ENCODE data around the gene SND1. TPM values are rescaled to one million over a fixed set of nuclear protein-coding genes. Genes with fewer than 3 reads are reported as not detected.

SND1 gene
- polyA plus RNA-seq, 5 donors, result 117 to 170 (median 151) TPM

DNA sequence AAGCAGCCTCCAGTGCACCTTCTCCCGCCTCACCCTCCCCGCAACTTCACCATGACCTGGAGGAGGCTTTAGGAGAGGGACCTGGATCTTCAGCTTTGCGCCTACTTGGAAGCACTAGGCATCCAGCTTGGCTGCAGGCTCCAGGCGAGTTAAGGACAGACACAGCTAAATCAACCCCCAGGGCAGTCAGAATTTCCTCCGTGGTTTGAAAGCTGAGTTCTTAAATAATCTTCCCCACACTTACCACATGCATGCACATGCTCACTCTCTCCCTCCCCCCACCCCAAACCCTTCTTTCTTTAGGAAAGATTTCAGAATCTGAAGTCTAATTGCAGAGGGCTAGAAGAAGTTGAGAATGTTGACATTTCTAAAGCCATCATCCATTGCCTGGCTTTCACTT is 416.0 kb downstream of the SND1 start:
- DNase-seq, result no peak

DNA sequence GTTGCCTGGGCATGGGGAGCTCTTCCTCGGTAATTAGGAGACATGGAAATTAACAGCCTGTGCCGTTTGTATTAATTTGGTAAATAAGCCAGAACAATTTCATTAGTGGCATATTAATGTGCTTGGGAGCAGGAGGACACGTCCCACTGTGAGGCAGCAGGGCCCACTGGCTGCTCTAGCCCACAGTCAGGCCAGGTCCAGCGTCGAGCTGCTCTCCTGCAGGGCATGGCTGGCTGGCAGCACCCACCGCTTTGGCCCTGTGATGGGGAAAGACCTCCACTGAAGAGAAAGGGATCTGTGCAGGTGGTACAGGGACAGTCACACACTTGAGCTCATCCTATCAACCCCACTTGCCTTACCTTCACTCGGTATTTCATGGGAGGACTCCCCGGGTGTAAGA is 416.8 kb downstream of the SND1 start:
- DNase-seq, result no peak

GRCh38 chr7:128069373-128070364 is 417.7 kb downstream of the SND1 start:
- DNase-seq, result no peak

DNA sequence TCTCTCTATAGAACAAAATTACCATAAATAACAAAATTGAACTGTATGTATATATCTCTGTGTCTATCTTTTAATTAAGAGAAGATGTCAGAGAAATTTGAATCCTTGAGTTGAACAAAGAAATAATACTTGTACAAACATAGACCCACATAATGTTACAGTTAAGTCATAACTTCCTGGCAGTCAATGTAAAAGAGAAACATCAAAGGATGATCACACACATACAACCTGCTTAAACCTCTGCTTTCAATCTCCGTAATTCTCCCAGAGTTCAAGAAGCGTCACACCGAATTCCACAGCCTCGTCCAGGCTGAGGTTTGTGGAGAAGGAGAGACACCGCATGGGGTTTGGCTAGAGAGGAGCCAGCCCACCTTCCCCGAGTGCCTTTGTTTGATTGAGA is 419.4 kb downstream of the SND1 start:
- DNase-seq, result no peak

- no peak for DNase-seq
These were observed 419.8 kb downstream of the SND1 start for GRCh38 chr7:128071801-128072200.

- DNase-seq, result no peak
These were observed 421.8 kb downstream of the SND1 start for GRCh38 chr7:128073671-128074310.

DNA sequence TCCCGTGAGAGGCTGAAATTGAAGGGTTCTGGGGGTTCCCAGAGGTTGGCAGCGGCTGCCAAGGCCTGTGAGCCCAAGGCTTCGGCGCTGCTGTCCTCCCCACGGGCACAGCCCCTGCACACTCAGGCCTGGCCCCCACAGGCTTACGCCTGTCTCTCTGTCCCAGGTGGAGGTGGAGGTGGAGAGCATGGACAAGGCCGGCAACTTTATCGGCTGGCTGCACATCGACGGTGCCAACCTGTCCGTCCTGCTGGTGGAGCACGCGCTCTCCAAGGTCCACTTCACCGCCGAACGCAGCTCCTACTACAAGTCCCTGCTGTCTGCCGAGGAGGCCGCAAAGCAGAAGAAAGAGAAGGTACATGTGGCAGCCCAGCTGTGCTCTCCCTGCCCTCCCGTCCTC is 422.3 kb downstream of the SND1 start:
- DNase-seq, result no peak

GRCh38 chr7:128074736-128075135 is 422.7 kb downstream of the SND1 start:
- DNase-seq, result no peak

GRCh38 chr7:128075242-128076095 is 423.5 kb downstream of the SND1 start:
- no peak for DNase-seq

GRCh38 chr7:128076196-128076795 is 424.3 kb downstream of the SND1 start:
- no peak for DNase-seq

DNA sequence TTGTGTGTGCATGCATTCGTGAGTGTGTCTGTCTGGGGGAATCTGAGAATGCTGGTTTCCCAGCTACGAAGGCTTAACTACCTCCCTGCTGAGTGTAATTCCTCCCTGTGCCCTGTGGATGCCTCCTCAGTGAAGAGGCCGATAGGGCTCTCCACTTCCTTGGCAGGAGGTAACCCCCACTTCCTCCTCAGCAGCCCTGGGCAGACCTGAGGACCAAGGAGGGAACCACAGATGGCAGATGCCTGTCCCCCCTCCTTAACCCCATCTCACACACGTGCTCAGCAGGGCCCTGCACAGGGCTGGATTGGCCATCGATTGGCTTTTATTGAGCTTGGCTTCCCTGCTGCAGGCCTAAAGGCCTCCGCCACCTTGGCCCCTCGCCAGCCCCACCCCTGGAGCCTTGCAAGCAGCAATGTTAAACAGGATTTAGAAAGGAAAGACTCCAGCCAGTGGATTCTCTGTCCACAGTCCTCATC is 424.8 kb downstream of the SND1 start:
- peak; percentile 34 to 52 for DNase-seq

DNA sequence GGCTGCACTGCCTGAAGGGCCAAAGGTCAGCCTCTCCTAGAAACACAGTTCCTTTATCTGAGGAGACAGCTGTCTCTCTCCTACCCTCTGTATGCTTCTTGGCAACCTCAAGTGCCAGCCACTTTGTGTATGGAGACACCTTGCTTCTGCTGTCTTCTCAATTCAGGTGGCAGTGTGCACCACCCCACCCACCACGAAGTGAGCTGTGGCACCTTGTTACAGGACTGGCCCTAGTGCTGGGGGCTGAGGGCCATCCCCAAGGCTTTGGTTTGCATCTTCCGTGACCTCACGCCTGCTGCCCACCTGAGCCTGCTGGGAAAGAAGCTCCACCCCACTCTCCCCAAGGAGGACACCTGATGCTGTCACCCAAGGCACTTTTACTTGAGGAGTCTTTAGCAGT is 426.3 kb downstream of the SND1 start:
- DNase-seq, result no peak

GRCh38 chr7:128080169-128080568 is 428.2 kb downstream of the SND1 start:
- DNase-seq, result no peak

DNA sequence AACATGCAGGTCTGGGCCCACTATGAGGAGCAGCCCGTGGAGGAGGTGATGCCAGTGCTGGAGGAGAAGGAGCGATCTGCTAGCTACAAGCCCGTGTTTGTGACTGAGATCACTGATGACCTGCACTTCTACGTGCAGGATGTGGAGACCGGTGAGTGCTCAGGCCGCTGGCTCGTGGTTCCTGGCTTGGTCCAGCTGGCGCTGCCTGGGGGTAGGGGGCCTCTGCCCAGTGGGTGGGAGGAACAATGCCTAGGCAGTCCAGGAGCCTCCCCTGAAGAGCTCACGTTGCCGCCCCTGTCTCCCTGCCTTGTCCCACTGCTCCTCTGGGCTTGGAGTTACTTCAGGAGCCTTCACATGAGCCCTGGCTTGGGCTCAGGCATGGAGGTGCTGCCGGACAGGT is 429.4 kb downstream of the SND1 start:
- DNase-seq, result no peak

DNA sequence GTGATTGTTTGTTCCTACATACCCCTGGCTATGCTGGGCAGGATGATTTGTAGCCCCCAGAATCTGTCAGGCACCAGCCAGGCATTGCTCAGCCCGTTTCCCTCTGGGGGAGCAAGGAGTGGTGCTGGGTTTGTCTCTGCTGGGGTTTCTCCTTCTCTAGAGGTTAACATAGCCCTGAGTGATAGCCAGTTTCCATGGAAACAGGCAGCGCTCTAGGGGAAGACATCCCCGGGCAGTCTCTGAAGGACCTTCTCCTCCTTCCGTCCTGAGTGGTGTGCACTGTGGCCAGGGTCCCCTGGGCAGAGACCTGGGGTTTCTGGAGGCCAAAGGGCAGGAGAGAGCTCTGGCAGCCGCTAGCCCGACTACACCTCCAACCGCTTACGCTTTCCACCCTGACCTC is 429.8 kb downstream of the SND1 start:
- no peak for DNase-seq

- no peak for DNase-seq
These were observed 430.4 kb downstream of the SND1 start for GRCh38 chr7:128082431-128082830.

- DNase-seq, result peak; percentile 72 to 83
These were observed 433.1 kb downstream of the SND1 start for GRCh38 chr7:128084896-128085608.

- no peak for DNase-seq
These were observed 438.5 kb downstream of the SND1 start for GRCh38 chr7:128090492-128090891.

DNA sequence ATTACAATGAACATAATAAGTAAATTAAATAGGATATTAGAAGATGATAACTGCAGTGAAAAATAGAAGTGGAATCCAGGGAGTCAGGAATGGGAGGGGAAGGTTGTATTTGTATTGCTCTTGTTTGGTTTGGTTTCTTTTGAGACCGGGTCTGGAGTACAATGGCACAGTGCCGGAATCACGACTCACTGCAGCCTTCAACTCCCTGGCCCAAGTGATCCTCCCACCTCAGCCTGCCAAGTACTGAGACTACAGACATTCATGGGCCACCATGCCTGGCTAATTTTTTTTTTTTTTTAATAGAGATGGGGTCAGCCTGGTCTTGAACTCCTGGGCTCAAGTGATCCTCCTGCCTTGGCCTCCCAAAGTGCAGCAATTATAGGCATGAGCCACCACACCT is 439.1 kb downstream of the SND1 start:
- no peak for DNase-seq

DNA sequence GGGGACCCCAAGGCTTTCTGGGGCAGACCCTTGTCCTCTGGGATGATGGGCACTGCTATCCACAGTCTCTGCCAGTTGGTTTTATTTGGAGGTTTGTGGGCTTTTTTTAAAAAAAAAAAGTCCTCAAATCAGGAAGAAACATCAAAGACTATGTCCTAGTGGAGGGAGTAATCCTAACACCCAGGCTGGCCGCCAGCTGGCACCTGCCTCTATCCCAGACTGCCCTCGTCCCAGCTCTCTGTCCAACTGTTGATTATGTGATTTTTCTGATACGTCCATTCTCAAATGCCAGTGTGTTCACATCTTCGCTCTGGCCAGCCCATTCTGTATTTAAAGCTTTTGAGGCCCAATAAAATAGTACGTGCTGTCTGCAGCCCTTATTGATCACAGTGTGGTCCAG is 440.2 kb downstream of the SND1 start:
- DNase-seq, result no peak
